Nephron (organoid): ENCODE measurements around the gene CA12.

Source experiments
- H3K27ac Mint-ChIP-seq, 3 experiments: 2 replicates each; pipeline ENCODE4 v1.8.0; 2020; ENCODE audit warnings: mixed read lengths in 3 of 3, mild to moderate bottlenecking in 2 of 3, moderate library complexity in 1 of 3
- H3K27me3 Mint-ChIP-seq: 2 replicates; pipeline ENCODE4 v1.8.0; 2021; ENCODE audit warnings: low read depth, mild to moderate bottlenecking, moderate library complexity, mixed read lengths
- H3K36me3 Mint-ChIP-seq: 2 replicates; pipeline ENCODE4 v1.8.0; 2020; ENCODE audit warnings: low read depth, mixed read lengths
- H3K4me1 Mint-ChIP-seq: 2 replicates; pipeline ENCODE4 v1.8.0; 2020; ENCODE audit warnings: mixed read lengths
- H3K4me3 Mint-ChIP-seq, 3 experiments: 2 replicates each; pipeline ENCODE4 v1.8.0; 2020; ENCODE audit warnings: mild to moderate bottlenecking in 3 of 3, mixed read lengths in 3 of 3, moderate library complexity in 2 of 3
- H3K9me3 Mint-ChIP-seq: 2 replicates; pipeline ENCODE4 v1.8.0; 2020; ENCODE audit warnings: mixed read lengths
- TF ChIP-seq, protein P1 (sequence below), 3 experiments: fragments of 200-600 bp; sonication (generic); IDR thresholded peaks; one replicate each; pipeline ENCODE4 v1.5.0; 2021; ENCODE audit warnings: antibody characterized with exemption in 3 of 3; ENCODE audit not compliant: unreplicated experiment in 3 of 3

The CA12 gene

DNA sequence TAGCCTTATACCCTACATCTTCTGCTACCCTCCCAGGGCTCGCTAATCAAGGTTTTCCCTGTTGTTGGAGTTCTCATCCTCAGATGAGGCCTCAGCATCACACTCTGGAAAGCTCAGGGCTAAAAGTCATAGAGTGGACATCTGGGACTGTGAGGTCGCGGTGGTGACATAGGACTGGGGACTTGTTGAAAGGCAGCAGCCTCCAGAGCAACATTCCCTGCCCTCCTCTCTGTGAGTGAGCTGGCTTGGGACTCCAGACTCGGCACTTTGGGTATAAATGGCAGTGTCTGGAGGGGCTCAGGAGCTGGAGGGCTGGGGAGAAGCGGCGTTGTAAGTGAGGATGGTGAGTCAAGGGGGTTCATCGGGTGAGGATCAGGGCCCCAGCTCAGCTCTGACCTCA lies 2.7 kb downstream of the CA12 start:
- Mint-ChIP-seq H3K27ac (peak overlapping the region in 1 of 3 experiments; percentile 73), H3K36me3 (no peaks in the 10 kb centered on the region), H3K4me1 (peaks cover 34% of the 10 kb centered on the region), H3K27me3 (peaks cover 57% of the 10 kb centered on the region), H3K4me3 (peak overlapping the region in 1 of 3 experiments; percentile 36), H3K9me3 (no peaks in the 10 kb centered on the region)
- TF ChIP-seq, protein P1, sequence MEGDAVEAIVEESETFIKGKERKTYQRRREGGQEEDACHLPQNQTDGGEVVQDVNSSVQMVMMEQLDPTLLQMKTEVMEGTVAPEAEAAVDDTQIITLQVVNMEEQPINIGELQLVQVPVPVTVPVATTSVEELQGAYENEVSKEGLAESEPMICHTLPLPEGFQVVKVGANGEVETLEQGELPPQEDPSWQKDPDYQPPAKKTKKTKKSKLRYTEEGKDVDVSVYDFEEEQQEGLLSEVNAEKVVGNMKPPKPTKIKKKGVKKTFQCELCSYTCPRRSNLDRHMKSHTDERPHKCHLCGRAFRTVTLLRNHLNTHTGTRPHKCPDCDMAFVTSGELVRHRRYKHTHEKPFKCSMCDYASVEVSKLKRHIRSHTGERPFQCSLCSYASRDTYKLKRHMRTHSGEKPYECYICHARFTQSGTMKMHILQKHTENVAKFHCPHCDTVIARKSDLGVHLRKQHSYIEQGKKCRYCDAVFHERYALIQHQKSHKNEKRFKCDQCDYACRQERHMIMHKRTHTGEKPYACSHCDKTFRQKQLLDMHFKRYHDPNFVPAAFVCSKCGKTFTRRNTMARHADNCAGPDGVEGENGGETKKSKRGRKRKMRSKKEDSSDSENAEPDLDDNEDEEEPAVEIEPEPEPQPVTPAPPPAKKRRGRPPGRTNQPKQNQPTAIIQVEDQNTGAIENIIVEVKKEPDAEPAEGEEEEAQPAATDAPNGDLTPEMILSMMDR (IDR thresholded peaks at IDR 0.05; ENCODE audit: unreplicated experiment in 3 of 3): no peak

DNA sequence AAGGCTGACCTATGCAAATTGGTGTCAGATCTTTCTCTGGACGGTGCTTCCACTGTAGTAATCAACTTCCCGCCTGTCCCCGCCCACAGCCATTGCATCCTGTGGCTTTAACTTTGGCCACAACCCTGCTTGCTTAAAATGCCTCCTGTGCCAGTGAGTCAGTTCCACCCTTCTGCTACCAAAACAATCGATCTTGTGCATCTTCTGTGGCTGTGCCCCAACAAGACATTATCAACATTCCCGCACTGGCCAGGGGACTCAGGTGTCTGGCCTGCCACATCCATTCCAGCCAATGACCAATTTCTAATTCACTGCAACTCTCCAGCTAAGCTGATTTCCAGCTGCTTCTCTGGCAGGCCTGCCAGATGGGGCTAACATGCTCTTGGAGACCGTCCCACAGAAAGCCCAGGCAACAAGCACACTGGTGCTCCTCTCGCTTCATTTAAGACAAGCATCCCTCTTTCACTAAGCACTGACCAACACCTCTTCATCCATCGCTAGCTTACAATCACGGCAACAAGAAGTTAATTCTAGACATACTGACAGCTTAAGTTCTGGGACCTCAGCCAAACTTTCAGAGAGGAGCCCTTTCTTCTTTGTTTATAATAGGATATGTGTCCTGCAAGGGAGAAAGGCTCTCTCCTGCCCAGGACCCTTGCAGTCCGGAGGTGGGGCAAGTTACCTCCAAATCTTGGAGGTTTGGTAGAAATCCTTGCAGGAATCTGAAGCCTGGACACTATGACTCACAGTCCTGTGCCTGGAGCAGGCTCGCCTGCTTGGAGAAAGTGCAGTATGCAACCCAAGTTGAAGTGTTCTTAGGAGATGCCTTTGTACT lies 6.7 kb downstream of the CA12 start:
- Mint-ChIP-seq H3K4me1 (peaks cover 37% of the 10 kb centered on the region), H3K9me3 (no peaks in the 10 kb centered on the region), H3K27ac (peak overlapping the region; percentile 7 to 40 (median 33)), H3K27me3 (peaks cover 27% of the 10 kb centered on the region), H3K36me3 (no peaks in the 10 kb centered on the region), H3K4me3 (peak overlapping the region in 1 of 3 experiments; percentile 0)
- TF ChIP-seq, protein P1 (IDR thresholded peaks at IDR 0.05; ENCODE audit: unreplicated experiment in 3 of 3): no peak

DNA sequence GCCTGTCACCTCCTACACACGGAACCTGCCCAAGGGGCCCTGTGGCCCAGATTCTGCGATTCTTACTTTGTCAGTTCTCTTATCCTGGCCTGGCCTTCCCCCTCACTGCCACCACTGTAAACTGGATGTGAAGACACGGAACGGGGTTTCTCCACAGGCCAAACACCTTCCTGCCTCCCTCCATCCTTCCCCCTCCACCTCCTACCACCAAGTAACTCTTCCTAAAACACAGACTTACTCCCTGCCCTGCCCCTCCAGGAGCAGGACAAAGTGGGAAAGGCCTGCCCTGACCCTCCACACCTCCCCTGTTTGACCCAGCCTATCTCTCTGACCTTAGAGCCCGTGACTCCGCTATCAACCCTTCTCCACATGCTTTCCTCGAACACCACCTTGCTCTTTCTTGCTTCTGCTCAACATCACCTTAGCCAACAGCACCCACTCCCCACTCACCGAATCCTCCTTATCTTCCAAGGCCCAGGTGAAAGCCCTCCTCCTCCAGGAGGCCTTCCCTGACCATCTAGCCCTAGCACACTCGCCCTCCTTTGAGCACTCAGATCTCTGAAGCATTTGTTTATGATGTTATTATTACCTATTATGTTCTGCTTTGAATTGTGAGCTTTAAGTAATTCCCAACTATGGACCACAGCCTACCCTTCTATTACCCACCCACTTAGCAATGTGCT lies 7.6 kb downstream of the CA12 start:
- Mint-ChIP-seq H3K27me3 (peaks cover 21% of the 10 kb centered on the region), H3K27ac (peak overlapping the region; percentile 33 to 45 (median 44)), H3K4me3 (no peak overlapping the region), H3K9me3 (no peaks in the 10 kb centered on the region), H3K4me1 (peaks cover 40% of the 10 kb centered on the region), H3K36me3 (no peaks in the 10 kb centered on the region)
- TF ChIP-seq, protein P1 (IDR thresholded peaks at IDR 0.05; ENCODE audit: unreplicated experiment in 3 of 3): no peak

DNA sequence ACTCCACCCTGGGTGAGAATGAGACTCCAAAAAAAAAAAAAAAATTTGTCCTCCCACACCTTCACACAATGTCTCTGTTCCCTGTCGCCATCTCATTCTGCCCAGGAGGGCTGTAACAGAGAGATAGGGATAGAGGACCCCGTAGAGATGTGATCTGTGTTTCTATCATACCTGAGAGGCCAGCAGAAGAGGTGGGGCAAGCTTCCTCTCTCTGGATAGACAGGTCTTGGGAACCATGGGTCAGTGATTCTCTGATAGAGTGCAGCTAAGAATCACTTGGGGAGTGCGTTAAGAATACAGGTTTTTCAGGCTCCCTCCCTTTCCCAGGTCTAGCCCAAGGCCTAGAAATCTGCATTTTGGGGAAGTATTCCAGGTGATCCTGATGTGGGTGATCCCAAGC lies 8.3 kb downstream of the CA12 start:
- peaks cover 14% of the 10 kb centered on the region for H3K27me3 Mint-ChIP-seq
- TF ChIP-seq, protein P1 (IDR thresholded peaks at IDR 0.05; ENCODE audit: unreplicated experiment in 3 of 3): no peak
- peaks cover 34% of the 10 kb centered on the region for H3K4me1 Mint-ChIP-seq
- H3K9me3 Mint-ChIP-seq: no peaks in the 10 kb centered on the region
- H3K27ac Mint-ChIP-seq: no peak overlapping the region
- H3K4me3 Mint-ChIP-seq: no peak overlapping the region
- H3K36me3 Mint-ChIP-seq: no peaks in the 10 kb centered on the region

DNA sequence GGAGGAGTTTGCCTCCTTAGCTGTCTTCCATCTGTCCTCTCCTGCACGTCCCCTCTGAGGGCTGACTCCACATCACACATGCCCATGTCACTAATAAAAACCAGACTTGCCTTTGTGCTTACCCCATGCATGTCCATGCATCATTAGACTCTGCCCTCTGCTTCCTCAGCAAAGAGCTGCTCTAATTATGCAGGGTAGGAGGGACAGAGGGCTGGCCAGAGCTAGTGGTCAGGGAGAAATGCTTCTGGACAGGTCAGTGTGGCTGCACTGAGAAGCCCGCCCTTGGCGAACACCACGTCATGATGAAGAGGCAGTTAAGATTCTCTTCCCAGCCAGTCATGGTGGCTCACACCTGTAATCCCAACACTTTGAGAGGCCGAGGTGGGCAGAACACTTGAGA lies 8.9 kb downstream of the CA12 start:
- TF ChIP-seq, protein P1 (IDR thresholded peaks at IDR 0.05; ENCODE audit: unreplicated experiment in 3 of 3): no peak
- peaks cover 13% of the 10 kb centered on the region for H3K27me3 Mint-ChIP-seq
- no peaks in the 10 kb centered on the region for H3K9me3 Mint-ChIP-seq
- peak overlapping the region in 1 of 3 experiments; percentile 48 for H3K27ac Mint-ChIP-seq
- H3K4me3 Mint-ChIP-seq: no peak overlapping the region
- no peaks in the 10 kb centered on the region for H3K36me3 Mint-ChIP-seq
- peaks cover 33% of the 10 kb centered on the region for H3K4me1 Mint-ChIP-seq
